SW 1271 (cell line): ENCODE measurements around the gene CBL.
"Not testable (repeated sequence)": the region's sequence is repeated elsewhere in the genome, so short reads cannot be mapped to it uniquely, and the experiment has no call there.

Experiments used
- DNase-seq, 2 experiments: peaks; one replicate each; lab custom pipeline; 2025; lab: John Stamatoyannopoulos, UW

CBL gene

DNA sequence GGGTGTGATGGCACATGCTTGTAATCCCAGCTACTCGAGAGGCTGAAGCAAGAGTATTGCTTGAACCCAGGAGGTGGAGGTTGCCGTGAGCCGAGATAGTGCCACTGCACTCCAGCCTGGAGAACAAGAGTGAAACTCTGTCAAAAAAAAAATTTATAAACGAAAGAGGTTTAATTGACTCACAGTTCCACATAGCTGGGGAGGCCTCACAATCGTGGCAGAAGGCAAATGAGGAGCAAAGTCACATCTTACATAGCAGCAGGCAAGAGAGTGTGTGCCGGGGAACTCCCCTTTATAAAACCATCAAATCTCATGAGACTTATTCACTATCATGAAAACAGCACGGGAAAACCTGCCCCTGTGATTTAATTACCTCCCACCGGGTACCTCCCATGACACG lies 21.7 kb upstream of the CBL start:
- DNase-seq: not testable (repeated sequence)

DNA sequence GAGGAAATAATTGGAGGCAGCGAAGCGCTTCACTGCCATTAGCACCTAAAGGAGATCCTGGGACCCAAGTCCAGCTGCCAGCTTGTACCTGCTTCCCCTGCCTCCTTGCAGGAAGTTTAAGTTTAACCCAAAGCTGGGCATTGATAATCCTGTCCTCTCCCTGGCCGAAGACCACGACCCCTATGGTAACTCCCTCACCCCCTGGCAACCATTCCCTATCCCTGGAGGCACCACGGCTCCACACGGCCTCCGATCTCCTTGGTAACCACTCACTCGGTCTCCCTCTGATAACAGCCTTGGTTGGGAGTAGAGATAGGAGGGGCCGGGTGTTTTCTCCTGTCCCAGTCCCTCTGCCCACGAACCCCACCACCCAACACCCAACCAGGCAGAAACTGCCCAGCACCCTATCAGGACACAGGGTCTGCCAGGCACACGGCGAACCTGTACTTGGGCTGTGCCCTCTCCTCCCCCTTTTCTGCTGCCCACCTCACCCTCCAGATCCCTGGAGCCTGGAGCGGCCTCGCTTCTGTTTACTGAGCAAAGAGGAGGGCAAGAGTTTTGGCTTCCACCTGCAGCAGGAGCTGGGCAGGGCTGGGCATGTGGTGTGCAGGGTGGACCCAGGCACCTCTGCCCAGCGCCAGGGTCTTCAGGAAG lies 20.0 kb upstream of the CBL start:
- DNase-seq: no peak

DNA sequence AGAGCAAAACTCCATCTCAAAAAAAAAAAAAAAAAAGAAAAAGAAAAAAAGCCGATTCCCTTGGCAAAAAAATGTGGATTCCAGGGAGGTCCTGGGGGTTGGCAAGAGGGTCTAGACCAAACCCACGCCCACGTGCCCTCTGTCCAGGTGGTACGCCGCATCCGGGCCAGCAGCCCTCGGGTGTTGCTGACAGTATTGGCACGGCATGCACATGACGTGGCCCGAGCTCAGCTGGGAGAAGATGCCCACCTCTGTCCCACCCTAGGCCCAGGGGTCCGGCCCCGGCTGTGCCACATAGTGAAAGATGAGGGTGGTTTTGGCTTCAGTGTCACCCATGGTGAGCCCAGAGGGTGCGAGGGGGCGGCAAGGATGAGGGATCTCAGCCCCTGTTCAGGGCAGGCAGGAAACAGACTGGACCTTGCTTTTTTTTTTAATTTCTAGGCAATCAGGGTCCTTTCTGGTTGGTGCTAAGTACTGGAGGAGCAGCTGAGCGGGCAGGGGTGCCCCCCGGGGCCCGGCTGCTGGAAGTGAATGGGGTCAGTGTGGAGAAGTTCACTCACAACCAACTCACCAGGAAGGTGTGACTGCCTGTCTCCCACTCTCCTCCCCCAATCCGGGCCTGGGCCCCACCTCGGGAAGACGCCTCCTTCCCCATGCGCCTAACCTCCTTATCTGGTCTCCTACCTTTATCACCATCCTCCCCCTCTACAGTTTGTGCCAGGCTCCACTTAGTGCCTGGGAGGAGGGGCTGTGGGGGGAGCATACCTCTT lies 18.8 kb upstream of the CBL start:
- no peak for DNase-seq

DNA sequence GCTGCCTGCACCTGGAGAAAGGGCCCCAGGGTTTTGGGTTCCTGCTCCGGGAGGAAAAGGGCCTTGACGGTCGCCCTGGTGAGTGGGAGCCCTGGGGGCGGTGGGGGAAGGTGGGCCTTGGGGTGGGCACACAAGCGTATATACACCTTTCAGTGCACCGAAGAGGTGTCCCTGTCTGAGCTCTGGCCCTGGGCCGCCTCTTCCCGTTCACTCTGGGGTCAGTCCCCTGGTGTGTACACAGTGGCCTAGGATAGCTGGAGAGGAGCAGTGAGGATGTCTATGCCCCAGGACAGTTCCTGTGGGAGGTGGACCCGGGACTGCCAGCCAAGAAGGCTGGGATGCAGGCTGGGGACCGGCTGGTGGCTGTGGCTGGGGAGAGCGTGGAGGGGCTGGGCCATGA lies 18.1 kb upstream of the CBL start:
- no peak for DNase-seq

DNA sequence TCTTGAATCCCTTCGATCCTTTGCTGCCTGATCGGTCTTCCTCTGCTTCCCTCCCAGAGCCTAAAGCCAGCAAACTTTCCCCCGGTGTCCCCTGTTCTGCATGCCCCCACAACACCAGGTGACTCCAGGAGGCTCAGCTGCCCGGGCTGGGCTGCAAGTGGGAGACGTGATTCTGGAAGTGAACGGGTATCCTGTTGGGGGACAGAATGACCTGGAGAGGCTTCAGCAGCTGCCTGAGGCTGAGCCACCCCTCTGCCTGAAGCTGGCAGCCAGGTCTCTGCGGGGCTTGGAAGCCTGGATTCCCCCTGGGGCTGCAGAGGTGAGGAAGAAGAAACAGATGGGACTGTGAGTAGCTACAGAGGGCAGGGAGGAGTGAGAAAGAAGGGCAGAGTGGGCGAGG lies 17.3 kb upstream of the CBL start:
- DNase-seq: no peak

DNA sequence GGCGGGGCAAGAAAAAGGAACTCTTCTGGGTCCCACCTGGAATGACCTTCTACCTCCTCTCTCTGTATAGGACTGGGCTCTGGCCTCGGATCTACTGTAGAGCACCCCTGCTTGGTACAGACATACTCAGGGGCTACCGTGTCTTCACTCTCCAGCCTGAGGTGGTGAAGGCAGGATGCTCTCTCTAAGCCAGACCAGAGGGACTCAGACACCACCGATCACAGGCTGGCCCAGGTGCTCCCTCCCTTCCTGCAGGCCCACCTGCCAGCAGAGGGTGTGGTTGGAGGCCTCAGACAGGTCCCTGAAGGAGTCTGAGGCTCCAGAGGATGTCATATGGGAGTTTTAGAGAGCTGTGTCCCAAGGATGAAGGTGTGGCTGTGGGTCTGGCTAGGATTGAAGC lies 16.7 kb upstream of the CBL start:
- DNase-seq: no peak

DNA sequence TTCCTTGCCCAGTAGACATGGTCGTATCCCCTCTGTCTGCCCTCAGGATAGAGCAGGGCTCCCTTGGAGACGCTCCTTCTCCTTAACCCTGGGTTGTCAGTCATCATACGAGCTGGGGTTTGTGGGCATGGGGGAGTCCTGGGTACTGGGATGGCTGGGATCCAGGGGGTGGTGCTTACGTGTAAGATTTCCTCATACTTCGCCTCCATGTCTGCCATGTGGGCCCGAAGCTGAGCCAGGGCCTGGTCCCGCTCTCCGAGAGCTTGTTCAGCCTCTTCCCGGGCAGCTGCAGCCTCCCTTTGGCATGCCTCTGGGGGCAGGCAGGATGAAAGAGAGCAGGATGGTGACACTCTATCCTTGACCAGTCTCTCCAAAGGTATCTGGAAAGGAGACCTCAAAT lies 15.6 kb upstream of the CBL start:
- DNase-seq: no peak

DNA sequence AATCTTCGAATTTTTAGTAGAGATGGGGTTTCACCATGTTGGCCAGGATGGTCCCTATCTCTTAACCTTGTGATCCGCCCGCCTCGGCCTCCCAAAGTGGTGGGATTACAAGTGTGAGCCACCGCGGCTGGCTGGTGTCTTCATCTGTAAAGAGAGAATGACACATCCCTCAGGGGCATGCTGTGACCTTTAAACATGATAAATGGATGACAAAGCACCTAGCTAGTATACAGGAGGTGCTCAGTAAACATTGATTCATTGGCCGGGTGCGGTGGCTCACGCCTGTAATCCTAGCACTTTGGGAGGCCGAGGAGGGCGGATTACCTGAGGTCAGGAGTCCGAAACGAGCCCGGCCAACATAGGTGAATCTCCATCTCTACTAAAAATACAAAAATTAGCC lies 14.9 kb upstream of the CBL start:
- not testable (repeated sequence) for DNase-seq

DNA sequence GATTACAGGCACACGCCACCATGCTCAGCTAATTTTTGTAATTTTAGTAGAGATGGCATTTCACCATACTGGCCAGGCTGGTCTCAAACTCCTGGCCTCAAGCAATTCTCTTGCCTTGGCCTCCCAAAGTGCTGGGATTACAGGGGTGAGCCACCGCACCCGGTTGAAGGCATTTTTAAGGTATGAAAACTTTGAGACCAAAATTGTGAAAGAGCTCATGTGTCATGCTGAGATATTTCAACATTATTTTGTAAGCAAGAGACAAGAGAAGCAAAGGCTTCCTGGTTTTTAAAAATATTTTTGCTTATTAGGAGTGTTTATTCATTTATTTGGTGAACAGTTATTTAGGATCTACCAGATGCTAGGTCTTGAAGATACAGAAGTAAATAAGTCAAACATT lies 14.0 kb upstream of the CBL start:
- no peak for DNase-seq

DNA sequence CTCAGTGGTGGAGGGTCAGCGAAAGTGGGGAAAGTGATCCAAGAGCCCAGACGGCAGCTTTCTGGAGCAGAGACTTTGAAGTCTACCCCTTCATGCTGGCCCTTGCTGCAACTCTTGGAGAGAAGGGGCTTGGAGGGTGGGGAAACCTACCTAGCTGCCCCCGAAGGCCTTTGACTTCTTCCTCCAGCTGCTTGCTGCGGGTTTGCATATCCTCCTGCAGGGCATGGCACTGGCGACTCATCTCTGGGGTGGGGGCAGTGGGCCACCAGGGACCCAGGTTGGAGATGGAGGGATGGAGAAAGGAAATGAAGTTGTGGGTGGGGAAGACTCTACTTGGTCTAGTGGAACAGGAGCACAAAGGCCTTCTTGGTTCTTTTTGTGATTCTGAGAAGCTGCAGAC lies 13.1 kb upstream of the CBL start:
- no peak for DNase-seq

DNA sequence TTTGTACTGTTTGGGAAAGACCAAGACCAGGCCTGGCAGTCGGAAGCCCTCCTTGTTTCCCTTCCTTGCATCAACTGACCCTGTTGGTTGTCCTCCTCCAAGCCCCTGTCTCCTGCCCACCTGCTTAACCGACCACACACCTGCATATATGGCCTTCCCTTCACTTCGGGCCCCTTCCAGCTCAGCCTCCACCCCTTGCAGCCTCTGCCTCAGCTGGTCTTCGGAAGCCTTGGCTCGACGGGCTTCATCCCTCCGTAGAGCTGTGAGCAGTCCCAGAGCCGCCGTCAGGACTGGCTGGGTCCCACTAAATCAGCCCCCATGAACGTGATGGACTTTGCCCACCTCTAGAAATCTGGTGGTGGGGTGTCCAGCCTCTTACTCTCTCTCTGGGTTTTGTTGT lies 12.5 kb upstream of the CBL start:
- no peak for DNase-seq

DNA sequence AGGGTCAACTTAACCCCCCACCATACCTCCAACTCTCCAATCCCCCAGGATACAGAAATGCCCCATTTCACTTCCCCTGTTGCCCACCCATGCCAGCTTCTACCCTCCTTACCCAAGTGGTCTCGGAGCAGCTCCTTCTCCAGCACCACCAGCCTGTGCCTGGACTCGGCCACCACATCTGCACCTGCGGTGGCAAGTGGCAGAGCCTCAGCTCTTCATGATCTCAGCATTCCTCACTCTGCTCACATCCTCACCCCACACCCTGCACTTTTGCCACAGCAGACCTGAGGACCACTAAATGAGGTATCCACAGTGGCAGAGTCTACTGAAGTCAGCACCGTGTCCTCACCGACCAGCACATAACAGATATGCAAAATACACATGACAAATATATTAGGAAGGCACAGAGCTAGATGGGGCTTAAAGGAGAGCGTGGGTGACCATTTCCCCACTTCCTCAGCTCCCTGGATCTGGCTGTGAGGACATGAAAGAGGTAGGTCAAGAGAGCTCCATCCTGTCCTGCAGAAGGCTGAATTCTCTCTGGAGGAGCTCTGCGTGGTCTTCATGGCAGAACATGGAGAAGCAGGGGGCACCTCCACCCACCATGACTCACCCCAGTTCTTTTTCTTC lies 11.2 kb upstream of the CBL start:
- DNase-seq: no peak

DNA sequence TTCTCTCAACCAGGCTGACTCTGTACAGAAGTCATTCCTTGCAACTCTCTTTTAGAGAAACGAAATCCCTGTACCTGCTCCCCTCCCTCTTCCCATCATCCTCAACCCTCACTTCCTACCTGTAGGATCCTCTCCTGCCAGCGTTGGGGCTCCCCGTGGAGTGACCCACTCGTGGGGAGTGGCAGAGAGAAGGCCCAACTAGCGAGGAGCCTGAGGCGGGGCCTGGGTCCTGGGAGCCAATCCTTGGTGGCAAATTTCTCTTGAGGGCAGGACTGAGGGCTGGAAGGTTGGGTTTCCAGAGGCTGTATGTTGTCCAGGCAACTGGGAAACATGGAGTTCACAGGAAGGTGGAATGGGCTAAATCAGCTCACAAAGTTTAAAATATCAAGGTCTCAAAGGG lies 10.5 kb upstream of the CBL start:
- DNase-seq: peak; percentile 16 to 60

DNA sequence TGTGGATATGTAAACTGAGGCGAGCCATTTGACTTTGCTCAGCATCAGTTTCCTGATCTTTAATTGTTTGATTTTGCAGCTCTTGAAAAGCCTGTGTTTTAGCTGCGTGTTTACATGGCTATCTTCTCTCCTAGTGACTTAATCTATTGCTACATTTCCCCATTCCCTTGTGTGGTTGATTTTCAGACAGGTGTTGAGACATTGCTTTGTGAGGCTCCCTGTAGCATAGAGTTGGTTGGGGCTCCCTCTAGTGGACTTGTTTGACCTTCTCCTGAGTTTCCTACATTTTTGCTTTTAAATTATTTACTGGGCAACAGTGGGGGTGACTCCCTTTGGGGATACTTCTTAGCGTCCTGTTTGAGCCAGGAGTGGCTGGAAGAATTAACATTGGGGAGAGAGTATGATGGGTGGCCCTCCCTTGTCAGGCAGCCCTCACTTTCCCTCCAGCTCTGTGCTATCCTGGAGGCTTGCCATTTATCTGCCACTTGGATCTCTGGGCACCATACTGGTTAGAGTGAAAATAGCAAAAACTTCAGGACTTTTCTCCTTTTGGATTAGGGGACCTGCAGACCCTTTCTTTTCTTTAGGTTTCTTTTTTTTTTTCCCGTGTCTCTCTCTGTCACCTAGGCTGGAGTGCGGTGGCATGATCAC lies 9.2 kb upstream of the CBL start:
- DNase-seq: peak; percentile 46 to 78

DNA sequence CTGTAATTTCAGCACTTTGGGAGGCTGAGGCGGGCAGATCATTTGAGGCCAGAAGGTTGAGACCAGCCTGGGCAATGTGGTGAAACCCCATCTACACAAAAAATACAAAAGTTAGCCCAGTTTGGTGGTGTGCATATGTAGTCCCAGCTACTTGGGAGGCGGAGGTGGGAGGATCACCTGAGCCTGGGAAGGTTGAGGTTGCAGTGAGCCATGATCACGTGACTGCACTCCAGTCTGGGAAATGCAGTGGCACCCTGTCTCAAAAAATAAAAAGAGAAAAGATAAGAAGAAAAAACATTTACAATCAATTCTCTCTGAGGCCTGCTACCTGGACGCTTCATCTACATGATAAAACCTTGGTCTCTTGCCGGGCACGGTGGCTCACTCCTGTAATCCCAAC lies 7.2 kb upstream of the CBL start:
- no peak for DNase-seq

DNA sequence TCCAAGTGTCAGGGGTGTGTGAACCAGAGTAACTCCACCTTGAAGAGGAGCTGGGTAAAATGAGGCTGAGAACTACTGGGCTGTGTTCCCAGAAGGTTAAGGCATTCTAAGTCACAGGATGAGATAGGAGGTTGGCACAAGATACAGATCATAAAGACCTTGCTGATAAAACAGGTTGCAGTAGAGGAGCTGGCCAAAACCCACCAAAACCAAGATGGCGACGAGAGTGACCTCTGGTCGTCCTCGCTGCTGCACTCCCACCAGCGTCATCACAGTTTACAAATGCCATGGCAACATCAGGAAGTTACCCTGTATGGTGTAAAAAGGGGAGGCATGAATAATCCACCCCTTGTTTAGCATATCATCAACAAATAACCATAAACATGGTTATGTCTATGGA lies 4.9 kb upstream of the CBL start:
- DNase-seq: not testable (repeated sequence)

DNA sequence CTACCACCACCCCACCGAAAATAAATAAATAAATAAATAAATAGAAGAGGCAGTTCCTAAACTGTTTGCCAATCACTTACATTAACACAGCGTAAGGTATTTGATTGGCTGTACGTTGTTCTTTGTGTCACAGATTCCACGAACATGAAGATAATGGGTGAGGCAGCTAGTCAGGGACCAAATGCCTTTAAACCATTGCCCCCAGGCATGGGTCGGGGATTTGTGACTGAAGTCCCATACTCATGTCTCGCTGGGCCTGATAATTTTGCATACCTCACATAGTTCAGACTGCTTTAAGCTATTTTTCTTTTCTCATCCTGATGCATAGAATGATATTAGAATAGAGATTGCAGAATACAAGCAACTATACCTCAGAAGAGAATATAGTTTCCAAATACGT lies 3.6 kb upstream of the CBL start:
- DNase-seq: no peak

DNA sequence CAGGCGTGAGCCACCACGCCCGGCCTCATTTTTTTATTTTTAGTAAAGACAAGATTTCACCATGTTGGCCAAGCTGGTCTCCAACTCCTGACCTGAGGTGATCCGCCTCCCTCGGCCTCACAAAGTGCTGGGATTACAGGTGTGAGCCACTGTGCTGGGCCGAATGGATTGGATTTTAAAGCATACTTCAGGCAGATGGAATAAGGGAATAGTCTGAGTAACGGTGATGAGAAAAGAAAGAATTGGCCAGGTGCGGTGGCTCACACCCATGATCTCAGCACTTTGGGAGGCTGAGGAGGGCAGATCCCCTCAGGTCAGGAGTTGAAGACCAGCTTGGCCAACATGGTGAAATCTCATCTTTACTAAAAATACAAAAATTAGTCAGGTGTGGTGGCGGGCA lies 2.1 kb upstream of the CBL start:
- no peak for DNase-seq

DNA sequence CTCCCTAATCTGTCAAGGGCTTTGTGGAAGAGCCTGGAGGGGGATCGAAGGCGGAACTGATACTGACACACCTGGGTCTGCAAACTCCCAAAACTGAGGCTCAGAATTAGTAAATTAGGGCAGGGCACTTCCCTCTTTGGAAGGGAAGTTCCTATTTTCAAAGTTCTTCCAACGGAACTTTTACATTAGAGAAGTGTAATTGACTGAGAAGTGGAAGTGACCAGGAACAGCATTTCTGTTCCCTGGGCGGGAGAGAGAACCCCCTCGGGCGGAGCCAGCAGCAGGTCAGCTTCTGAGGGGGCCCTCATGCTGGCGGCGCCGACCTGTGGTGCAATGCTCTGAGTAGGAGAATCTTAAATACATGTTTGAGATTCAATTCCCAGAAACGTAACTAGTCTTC lies 1.1 kb upstream of the CBL start:
- DNase-seq: no peak

DNA sequence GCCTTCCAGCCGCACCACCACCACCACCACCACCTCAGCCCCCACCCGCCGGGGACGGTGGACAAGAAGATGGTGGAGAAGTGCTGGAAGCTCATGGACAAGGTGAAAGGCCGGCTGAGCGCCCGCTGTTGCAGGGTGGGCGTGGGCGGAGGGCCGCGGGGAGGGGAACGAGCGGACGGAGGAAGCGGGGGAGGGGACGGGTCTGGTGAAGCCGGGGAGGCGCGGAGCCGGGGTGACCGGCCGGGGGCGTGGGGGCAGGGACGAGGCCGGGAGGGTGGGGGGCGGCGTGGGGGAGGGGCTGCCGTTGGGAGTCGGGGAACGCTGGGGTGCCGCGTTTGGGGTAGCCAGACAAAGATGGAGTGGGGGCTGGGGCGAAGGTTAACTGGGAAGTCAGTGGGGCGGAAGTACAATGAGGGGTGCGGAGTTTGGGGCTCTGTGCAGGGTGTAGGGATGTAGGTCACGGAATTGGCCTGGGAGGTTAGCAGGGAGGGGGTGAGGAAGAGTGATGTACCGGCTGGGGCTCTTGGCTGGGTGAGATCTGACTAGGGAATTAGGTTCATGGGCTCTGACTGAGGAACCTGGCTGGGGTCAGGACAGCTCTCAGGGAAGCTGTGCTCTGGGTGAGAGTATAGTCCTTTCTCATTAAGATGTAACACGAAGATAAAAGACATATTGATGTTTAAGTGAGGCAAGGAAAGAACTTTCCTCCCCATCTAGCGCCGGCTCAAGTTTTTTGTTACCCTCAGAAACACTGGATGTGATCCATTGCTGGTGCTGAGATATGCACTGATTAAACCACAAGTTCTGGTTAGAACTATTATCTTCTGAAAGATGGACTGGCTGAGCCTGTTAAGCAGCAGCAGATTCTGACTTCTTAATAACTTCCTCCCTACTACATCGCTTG lies 624 bp downstream of the CBL start:
- peak in 1 of 2 experiments; percentile 36 for DNase-seq

DNA sequence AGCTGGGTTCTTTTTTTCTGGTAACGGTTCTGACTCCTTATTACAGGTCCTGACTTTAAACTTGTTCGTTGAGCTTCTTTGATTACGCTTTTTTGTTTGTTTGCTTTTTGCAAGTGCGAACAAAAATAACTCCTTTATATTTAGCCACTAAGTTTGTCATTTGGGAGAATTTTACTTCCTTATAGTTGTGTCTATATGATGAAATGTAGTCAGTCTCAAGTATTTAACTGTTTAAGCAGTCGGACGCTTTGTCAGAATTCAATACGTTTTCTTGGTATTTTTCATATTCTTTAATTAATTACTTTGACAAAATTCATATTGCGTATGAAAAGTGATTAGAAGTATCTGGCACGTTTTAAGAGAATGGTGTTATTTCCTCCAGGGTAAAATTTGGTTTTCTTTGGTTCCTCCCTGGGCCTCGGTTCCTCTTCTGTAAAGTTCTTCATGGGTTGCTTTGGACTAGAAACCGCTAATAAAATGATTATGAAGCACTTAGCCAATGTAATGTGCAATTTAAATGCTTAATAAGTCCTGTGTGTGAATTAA lies 1.3 kb downstream of the CBL start:
- DNase-seq: peak in 1 of 2 experiments; percentile 36

DNA sequence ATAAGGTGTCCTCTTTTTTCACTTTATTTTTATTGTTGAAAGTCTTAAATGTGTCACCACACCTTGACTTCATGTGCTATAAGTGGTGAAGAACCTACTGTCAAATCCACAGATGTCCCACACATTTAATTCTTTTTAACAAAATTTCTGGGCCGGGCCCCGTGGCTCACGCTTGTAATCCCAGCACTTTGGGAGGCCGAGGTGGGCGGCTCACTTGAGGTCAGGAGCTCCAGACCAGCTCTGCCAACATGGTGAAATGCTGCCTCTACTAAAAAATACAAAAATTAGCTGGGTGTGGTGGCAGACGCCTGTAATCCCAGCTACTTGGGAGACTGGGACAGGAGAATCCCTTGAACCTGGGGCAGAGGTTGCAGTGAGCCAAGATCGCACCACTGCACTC lies 3.0 kb downstream of the CBL start:
- no peak for DNase-seq
